ENCODE data around the gene FGR. TPM values are rescaled to one million over a fixed set of nuclear protein-coding genes. Genes with fewer than 3 reads are reported as not detected.

FGR gene
- total and polyA plus RNA-seq, 2 of the 13 experiments (the other 11 are each of a cell fraction or from before 2014, with no cell fraction given): not detected

DNA sequence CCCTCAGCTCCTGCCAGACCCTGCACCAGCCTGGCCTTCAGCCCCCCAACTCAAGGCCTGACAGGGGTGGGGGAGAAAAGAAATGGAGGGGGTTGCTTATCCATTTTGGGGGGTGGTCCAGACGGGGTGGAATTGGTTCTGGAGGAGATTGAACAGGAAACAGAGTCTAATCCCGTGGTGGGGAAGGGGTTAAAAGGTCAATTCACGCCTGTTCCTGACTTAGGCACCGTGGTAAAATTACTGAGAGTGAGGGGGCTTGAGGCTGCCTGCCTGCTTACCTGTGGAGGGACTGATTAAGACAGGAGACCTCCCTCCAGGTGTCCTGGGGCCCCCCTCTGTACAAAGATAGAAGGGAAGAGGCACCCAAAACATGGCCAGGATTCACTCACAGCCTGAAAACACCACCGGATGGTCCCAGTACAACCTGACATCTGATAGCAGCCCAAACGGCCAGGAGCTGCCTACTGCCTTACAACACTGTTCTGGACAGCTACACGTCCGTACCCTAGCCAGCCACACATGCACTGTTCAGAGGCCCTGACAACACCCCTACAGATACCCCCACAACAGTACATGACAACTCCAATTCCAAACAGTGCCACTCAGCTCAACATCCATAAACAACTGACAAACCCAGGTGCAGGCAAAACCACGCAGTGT lies 62.8 kb downstream of the FGR start (continued):
- TF ChIP-seq CAMTA2 (CRISPR knock-in tag; IDR thresholded peaks at IDR 0.05; ENCODE audit: borderline replicate concordance): no peak
- TF ChIP-seq, protein P1, sequence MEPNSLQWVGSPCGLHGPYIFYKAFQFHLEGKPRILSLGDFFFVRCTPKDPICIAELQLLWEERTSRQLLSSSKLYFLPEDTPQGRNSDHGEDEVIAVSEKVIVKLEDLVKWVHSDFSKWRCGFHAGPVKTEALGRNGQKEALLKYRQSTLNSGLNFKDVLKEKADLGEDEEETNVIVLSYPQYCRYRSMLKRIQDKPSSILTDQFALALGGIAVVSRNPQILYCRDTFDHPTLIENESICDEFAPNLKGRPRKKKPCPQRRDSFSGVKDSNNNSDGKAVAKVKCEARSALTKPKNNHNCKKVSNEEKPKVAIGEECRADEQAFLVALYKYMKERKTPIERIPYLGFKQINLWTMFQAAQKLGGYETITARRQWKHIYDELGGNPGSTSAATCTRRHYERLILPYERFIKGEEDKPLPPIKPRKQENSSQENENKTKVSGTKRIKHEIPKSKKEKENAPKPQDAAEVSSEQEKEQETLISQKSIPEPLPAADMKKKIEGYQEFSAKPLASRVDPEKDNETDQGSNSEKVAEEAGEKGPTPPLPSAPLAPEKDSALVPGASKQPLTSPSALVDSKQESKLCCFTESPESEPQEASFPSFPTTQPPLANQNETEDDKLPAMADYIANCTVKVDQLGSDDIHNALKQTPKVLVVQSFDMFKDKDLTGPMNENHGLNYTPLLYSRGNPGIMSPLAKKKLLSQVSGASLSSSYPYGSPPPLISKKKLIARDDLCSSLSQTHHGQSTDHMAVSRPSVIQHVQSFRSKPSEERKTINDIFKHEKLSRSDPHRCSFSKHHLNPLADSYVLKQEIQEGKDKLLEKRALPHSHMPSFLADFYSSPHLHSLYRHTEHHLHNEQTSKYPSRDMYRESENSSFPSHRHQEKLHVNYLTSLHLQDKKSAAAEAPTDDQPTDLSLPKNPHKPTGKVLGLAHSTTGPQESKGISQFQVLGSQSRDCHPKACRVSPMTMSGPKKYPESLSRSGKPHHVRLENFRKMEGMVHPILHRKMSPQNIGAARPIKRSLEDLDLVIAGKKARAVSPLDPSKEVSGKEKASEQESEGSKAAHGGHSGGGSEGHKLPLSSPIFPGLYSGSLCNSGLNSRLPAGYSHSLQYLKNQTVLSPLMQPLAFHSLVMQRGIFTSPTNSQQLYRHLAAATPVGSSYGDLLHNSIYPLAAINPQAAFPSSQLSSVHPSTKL (CRISPR knock-in tag; IDR thresholded peaks at IDR 0.05): no peak
- TF ChIP-seq, protein P2, sequence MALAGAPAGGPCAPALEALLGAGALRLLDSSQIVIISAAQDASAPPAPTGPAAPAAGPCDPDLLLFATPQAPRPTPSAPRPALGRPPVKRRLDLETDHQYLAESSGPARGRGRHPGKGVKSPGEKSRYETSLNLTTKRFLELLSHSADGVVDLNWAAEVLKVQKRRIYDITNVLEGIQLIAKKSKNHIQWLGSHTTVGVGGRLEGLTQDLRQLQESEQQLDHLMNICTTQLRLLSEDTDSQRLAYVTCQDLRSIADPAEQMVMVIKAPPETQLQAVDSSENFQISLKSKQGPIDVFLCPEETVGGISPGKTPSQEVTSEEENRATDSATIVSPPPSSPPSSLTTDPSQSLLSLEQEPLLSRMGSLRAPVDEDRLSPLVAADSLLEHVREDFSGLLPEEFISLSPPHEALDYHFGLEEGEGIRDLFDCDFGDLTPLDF (CRISPR knock-in tag; IDR thresholded peaks at IDR 0.05): no peak
- TF ChIP-seq ZFP90 (CRISPR knock-in tag; IDR thresholded peaks at IDR 0.05; ENCODE audit: borderline replicate concordance): no peak
- 0 out of 2 replicates have a peak, but pooled peaks have one; percentile 10 for TF ChIP-seq HNF4A (CRISPR knock-in tag; IDR thresholded peaks at IDR 0.05)
- TF ChIP-seq, protein P3, sequence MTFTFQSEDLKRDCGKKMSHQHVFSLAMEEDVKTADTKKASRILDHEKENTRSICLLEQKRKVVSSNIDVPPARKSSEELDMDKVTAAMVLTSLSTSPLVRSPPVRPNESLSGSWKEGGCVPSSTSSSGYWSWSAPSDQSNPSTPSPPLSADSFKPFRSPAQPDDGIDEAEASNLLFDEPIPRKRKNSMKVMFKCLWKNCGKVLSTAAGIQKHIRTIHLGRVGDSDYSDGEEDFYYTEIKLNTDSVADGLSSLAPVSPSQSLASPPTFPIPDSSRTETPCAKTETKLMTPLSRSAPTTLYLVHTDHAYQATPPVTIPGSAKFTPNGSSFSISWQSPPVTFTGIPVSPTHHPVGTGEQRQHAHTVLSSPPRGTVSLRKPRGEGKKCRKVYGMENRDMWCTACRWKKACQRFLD (CRISPR knock-in tag; IDR thresholded peaks at IDR 0.05; ENCODE audit: borderline replicate concordance): no peak
- TF ChIP-seq LCORL (IDR thresholded peaks at IDR 0.05): no peak
- no peak for TF ChIP-seq LCORL (CRISPR knock-in tag; IDR thresholded peaks at IDR 0.05)
- no peak for TF ChIP-seq FOXK2 (IDR thresholded peaks at IDR 0.05)
- TF ChIP-seq HMG20A (CRISPR knock-in tag; IDR thresholded peaks at IDR 0.05; ENCODE audit: borderline replicate concordance): no peak
- no peak for TF ChIP-seq SP2 (CRISPR knock-in tag; IDR thresholded peaks at IDR 0.05)
- no peak for TF ChIP-seq FOSL1 (CRISPR knock-in tag; IDR thresholded peaks at IDR 0.05; ENCODE audit: borderline replicate concordance)
- no peak for TF ChIP-seq GTF2F1 (IDR thresholded peaks at IDR 0.05; ENCODE audit: low read length)
- TF ChIP-seq RXRB (CRISPR knock-in tag; IDR thresholded peaks at IDR 0.05; ENCODE audit: borderline replicate concordance): no peak
- no peak for TF ChIP-seq MEF2D (CRISPR knock-in tag; IDR thresholded peaks at IDR 0.05)
- no peak for TF ChIP-seq ZNF180 (CRISPR knock-in tag; IDR thresholded peaks at IDR 0.05; ENCODE audit: borderline replicate concordance, low read depth)
- TF ChIP-seq NR2F6 (IDR thresholded peaks at IDR 0.05): peak; percentile 58
- peak; percentile 59; the same call in 1 of the 2 replicates for TF ChIP-seq NR2F6 (CRISPR knock-in tag; IDR thresholded peaks at IDR 0.05)
- no peak for TF ChIP-seq PCBP2 (optimal IDR thresholded peaks at IDR 0.05; ENCODE audit: low read depth, low read length, poor library complexity, severe bottlenecking)
- TF ChIP-seq TOPORS (CRISPR knock-in tag; IDR thresholded peaks at IDR 0.05): no peak
- no peak for TF ChIP-seq HDAC6 (IDR thresholded peaks at IDR 0.05; ENCODE audit: low read depth, low read length)
- TF ChIP-seq ZFX (CRISPR knock-in tag; IDR thresholded peaks at IDR 0.05; ENCODE audit: low read depth): peak; percentile 10; the same call in 1 of the 2 replicates
